ENCODE results near the gene KIF7. TPM values are rescaled to one million over a fixed set of nuclear protein-coding genes. Genes with fewer than 3 reads are reported as not detected.

Gene KIF7
- total RNA-seq, 1 donor from 2014 or later, result 0.71 TPM

DNA sequence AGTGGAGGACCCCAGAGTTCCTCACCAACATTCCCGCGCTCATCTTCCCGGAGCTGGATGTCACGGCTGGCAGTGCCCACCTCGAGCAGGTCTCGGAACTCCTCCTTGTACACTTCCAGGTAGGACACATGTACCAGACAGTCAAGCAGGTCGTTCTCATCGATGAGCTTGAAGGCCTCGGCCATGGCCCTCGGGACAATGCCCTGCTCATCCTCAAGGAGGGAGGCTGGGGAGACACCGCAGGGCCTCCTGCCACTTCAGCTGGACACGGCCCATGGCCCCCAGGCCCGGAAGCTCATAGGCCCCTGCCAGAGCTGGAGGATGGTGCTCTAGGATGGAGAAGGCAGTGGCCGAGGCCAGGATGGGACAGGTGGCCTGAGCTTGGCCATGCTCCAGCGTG is 5.6 kb downstream of the KIF7 start:
- intact Hi-C loops (cut with micrococcal nuclease), result no loop called here

GRCh38 chr15:89649013-89649625 is 6.1 kb downstream of the KIF7 start:
- intact Hi-C loops (cut with micrococcal nuclease), result no loop called here

- intact Hi-C loops (cut with micrococcal nuclease), result no loop called here
Measured at GRCh38 chr15:89648106-89649012, 6.9 kb downstream of the KIF7 start.

DNA sequence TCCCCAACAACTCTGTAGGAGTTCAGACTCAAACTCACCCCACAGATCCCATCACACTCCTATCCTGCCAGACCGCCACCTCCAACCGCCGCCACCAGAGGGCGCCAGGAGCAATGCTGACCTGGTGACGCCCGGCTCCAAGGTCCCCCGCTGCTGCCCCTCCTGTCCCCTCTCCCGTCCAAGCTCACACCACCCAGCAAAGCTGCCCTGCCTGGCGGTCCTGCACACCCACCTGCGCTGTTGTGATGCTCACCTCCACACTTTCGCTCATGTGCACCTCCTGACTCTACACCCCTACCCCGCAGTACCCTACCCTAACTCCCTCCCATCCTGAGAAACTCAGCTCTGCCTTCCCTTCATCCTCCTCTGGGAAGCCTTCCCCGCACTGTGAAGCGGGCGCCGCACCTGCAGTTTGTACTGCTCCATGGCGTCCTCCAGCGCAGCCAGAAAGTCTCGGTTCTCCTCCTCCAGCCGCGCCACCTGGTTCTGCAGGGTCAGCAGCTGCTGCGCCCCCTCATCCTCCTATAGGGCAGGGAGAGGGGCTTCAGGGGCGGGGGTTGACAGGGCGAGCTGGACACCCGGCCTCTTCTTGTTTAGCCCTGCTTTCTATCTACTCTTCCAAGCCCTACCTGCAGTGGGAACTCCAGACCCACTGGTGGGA is 7.9 kb downstream of the KIF7 start:
- intact Hi-C loops (cut with micrococcal nuclease), result no loop called here

- intact Hi-C loops (cut with micrococcal nuclease), result no loop called here
Measured at GRCh38 chr15:89646416-89647141, 8.7 kb downstream of the KIF7 start.

DNA sequence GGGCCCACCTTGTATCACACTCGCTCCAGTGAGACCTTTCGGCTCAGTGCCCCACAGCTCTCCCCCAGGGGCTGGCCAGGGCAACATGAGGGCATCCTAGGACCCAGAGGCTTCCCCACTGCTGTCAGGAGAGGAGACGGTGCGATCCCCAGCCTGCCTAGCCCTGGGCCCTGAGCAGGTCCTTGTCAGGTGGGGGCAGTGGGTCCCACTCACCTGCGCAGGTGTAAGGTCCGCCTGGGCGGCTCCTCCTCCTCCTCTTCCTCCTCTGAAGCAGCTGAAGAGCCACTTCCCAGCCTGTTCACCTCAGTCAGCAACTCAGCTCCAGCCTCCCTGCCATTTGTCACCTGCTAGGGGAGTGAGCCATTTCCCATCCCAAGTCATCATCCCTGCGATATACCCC is 9.6 kb downstream of the KIF7 start:
- intact Hi-C loops (cut with micrococcal nuclease), result no loop called here

- intact Hi-C loops (cut with micrococcal nuclease), result no loop called here
Measured at GRCh38 chr15:89642106-89642505, 13.2 kb downstream of the KIF7 start.

- intact Hi-C loops (cut with micrococcal nuclease), result no loop called here
Measured at GRCh38 chr15:89641053-89641452, 14.2 kb downstream of the KIF7 start.

DNA sequence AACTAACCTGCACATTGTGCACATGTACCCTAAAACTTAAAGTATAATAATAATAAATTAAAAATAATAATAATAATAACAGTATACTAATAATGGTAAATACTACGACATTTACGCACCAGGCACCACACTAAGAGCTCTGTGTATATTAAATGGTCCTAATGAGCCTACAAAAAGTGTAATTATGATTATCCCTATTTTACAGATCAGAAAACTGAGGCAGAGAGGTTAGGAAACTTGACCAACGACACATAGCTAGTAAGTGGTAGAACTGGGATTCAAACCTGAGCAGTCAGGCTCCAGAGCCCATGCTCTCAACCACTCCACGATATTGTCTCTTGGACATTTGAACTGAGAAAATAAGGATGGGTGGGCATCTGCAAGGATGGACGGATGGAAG is 15.0 kb downstream of the KIF7 start:
- intact Hi-C loops (cut with micrococcal nuclease), result no loop called here

DNA sequence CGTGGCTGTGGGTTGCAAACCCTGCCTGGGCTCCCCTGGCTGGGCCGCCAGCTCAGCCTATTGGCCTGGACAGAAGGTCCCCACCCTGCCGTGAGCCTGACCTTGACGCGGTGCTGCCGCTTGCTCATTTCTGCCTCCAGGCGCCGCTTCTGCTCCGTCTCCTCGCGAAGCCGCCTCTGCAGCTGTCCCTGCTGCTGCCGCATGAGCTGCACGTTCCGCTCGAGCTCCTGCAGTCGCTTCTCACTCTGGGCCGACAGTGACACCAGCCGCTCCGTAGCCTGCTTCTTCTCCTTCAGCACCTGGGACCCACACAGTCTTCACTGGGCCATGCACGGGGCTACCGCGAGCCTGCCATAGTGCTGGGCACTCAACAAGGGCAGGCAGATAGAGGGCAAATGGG is 21.7 kb downstream of the KIF7 start:
- intact Hi-C loops (cut with micrococcal nuclease), result no loop called here

DNA sequence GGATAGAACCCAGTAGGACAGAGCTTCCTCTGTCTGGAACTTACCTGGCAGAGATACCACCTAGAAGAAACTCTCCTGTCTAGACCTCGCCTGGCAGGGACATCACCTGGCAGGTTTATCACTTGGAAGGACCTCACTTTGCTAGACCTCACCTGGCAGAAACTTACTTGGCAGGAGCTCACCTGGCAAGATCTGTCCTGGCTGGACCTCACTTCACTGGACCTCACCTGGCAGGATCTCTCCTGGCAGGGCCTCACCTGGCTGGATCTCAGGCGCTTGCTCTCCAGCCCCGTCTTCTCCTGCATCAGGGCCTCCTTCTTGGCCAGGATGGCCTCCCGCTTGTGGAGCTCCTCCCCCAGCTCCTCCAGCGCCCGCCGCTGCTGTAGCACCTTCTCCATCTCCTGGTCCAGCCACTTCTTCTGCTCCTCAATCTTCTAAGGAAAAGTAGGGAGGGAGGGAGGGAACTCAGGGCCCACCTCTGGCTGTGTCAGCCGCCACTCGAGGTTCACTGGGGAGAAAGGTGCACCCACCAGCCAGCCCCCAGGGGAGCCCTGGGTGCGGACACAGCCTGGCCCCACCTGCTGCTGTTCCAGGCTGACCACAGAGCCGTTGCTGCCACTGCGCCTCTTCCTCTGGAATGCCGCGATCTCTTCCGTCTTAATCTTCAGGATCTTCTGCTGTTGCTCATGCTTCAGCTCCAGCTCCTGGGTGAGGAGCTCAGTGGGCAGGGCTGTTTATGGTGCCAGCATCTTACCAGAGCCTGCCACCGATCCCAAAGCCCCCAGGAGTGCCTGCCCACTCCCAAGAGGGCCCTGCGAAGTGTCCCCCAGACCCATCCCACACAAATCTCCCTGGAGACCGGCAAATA is 22.5 kb downstream of the KIF7 start:
- intact Hi-C loops (cut with micrococcal nuclease), result no loop called here

DNA sequence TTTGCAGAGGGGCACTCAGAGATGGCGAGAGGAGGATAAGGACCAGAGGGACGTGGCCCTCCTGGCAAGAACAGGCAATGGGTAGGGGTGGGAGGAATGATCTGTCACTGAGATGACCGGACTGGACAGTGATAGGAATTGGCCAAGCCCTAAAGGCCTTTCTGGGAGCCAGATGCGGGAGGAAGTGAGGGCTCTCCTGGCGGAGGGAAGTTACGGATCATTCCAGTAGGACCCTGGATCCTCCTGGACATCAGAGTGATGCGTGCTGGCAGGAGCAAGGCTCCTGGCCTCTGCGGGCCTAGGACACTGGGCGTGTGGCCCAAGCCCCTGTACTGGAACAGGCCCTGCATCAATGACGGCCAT is 23.4 kb downstream of the KIF7 start:
- intact Hi-C loops (cut with micrococcal nuclease), result no loop called here

- intact Hi-C loops (cut with micrococcal nuclease), result no loop called here
Measured at GRCh38 chr15:89630974-89631901, 24.0 kb downstream of the KIF7 start.

DNA sequence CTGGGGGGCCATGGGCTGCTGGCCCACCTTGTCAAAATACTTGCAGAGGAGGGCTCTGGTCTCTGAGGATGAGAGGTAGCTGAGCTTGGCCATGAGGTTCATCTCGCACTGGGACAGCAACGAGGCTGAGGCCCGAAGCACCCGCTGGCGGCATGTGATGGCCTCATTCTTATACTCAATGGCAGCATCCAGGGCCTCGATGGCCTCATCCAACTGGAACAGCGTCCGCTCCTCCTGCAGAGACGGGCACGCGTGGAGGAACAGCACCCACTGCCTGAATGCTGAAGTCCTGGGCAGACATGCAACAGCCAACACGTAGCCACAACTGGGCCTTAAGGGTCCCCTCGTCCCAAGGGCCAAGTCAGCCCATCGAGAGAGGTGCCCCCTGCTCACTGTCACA is 25.0 kb downstream of the KIF7 start:
- intact Hi-C loops (cut with micrococcal nuclease), result no loop called here

DNA sequence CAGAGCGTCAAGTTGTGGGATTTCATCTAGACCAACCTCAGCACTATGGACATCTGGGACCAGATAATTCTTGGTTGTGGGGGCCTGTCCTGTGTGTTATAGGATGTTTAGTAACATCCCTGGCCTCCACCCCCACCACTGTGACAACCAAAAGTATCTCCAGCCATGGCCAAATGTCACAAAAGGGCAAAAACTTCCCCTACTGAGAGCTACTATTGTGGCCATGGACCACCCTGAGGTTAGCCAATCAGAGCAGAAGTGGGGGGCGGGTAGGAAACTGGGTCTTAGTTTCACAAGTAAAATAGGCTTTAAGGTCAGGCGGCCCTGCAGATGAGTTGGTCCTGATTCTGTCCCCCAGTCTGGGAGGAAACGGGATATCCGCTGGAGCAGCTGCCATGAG is 25.4 kb downstream of the KIF7 start:
- intact Hi-C loops (cut with micrococcal nuclease), result no loop called here

DNA sequence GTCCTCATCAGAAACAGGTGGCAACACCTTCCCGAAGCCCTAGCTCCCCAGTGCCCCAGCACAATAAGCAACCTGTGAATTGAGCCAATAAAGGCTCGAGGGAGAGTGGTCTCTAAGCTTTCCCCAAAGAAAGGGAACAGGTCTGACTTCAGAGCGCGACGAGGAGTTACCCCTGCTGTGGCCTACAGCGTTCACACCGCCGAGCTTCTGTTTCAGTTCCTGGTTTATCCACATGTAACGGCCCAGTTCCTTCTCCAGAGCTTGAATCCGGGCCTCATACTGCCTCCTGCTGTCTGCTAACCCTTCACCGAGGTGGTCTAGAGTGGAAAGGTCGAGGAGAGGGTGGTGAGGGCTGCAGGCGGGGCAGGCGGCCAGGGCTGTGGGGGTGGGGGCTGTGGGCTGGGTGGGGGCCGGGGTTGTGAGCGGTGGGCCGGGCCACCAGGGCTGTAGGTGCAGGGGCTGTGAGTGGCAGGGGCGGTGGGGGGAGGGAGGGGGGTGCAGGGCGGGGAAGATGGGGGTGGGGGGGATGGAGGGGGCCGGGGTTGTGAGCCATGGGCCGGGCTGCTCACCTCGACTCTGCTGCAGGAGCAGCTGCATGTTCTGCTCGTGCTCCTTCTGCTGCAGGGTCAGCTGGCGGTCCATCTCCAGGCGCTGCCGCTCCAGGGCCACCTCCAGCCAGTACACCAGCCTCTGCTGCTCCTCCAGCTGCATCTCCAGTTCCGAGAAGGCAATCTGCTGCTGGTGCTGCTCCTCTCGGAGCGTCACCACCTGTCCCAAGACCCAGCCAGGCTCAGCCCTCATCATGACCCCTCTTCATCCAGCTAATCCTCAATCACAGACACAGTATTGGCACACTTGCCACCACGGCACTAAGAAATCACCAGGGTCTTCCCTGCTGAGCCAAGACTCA is 26.2 kb downstream of the KIF7 start:
- intact Hi-C loops (cut with micrococcal nuclease), result no loop called here

- intact Hi-C loops (cut with micrococcal nuclease), result no loop called here
Measured at GRCh38 chr15:89628301-89628700, 27.0 kb downstream of the KIF7 start.

DNA sequence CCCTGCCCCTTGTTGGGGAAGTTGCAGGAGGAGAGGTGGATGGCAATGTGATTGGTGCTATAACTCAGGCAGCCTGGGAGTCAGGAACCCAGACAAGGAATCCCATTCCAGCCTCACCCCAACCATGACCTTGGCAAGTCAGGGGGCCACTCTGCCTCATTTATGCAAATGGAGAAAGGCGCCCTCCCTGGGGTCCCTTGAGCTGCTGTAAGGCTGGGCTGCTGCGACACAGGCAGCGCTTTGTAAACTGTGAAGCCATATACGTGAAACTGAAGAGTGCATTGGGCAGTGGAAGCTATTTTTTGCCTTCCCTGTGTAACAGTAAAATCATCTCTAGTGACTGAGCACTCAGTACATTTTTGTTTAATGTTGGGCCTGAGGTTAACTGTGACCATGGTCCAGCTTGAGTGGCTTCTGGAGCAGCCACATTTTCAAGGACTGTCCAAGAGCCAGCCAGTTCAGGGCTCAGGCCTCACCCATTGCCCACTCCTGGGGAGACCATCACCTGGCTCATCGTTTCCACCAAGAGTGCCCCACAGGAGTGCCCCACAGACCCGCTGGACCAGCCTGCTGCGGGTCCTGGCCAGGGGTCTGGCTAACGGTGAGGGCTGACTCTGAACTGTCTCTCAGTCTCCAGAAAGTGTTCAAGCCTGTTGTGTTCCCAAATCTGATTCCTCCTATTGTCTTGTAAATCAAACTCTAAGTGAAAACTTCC is 27.9 kb downstream of the KIF7 start:
- intact Hi-C loops (cut with micrococcal nuclease), result no loop called here

Measured in T-helper 1 cell treated with Interleukin-12 subunit alpha and Interleukin-12 subunit beta and Interleukin-4 antibody, amounts not matched to agents 30 ng/mL and 1 ng/mL, for 36 hours (primary cell).